Measurements from ENCODE around the gene BAZ2B.

- TF ChIP-seq CTCF (conservative IDR thresholded peaks at IDR 0.05; ENCODE audit: low read length) (no peak), EZH2phosphoT487 (IDR thresholded peaks at IDR 0.05; ENCODE audit: borderline replicate concordance, low read depth, low read length) (no peak)
These were observed 298.8 kb downstream of the BAZ2B start for GRCh38 chr2:159317392-159318088.
